ENCODE results near the gene SLC22A25. TPM values are rescaled to one million over a fixed set of nuclear protein-coding genes. Genes with fewer than 3 reads are reported as not detected.

SLC22A25 gene
- total and polyA plus RNA-seq, 2 of the 13 experiments (the other 11 are each of a cell fraction or from before 2014, with no cell fraction given) = 0.18 to 0.42 TPM

DNA sequence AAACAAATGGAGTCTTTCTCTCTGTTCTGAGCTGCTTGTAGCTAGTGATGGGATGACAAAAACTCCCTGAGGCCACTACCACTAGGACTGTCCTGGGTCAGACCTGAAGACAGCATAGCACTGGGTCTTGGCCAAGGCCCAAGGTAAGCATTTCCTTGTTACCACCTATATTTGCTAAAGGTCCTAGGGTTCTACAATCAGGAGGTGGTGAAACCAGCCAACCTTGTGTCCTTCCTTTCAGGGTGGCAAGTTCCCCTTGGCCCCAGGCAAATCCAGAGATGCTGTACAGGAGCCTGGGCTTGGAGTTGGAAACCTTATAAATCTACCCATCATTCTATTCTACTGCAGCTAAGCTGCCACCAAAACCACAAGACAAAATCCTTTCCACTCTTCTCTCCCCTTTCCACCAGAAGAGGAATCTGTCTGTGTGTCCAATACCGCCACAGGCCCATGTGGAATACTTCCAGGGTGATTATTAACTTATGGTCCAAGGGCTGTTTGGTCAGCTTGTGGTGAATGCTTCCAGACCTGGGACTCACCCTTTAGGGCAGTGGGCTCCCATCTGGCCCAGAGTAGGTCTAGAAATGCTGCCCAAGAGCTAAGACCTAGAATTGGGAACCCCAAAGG is 16.8 kb downstream of the SLC22A25 start (continued):
- TF ChIP-seq, protein P1, sequence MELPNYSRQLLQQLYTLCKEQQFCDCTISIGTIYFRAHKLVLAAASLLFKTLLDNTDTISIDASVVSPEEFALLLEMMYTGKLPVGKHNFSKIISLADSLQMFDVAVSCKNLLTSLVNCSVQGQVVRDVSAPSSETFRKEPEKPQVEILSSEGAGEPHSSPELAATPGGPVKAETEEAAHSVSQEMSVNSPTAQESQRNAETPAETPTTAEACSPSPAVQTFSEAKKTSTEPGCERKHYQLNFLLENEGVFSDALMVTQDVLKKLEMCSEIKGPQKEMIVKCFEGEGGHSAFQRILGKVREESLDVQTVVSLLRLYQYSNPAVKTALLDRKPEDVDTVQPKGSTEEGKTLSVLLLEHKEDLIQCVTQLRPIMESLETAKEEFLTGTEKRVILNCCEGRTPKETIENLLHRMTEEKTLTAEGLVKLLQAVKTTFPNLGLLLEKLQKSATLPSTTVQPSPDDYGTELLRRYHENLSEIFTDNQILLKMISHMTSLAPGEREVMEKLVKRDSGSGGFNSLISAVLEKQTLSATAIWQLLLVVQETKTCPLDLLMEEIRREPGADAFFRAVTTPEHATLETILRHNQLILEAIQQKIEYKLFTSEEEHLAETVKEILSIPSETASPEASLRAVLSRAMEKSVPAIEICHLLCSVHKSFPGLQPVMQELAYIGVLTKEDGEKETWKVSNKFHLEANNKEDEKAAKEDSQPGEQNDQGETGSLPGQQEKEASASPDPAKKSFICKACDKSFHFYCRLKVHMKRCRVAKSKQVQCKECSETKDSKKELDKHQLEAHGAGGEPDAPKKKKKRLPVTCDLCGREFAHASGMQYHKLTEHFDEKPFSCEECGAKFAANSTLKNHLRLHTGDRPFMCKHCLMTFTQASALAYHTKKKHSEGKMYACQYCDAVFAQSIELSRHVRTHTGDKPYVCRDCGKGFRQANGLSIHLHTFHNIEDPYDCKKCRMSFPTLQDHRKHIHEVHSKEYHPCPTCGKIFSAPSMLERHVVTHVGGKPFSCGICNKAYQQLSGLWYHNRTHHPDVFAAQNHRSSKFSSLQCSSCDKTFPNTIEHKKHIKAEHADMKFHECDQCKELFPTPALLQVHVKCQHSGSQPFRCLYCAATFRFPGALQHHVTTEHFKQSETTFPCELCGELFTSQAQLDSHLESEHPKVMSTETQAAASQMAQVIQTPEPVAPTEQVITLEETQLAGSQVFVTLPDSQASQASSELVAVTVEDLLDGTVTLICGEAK (IDR thresholded peaks at IDR 0.05) = no peak
- TF ChIP-seq, protein P1 (CRISPR knock-in tag; IDR thresholded peaks at IDR 0.05) = 0 out of 2 replicates have a peak, but pooled peaks have one; percentile 25
- peak; percentile 44; the same call in 1 of the 2 replicates for TF ChIP-seq ZNF317 (CRISPR knock-in tag; IDR thresholded peaks at IDR 0.05)
- no peak for TF ChIP-seq THAP11 (CRISPR knock-in tag; IDR thresholded peaks at IDR 0.05)
- TF ChIP-seq ZBTB7A (CRISPR knock-in tag; IDR thresholded peaks at IDR 0.05) = 0 out of 2 replicates have a peak, but pooled peaks have one; percentile 15
- TF ChIP-seq SETDB1 (CRISPR knock-in tag; IDR thresholded peaks at IDR 0.05; ENCODE audit: borderline replicate concordance) = no peak
- no peak for TF ChIP-seq NR2F1 (CRISPR knock-in tag; IDR thresholded peaks at IDR 0.05)
- TF ChIP-seq, protein P2, sequence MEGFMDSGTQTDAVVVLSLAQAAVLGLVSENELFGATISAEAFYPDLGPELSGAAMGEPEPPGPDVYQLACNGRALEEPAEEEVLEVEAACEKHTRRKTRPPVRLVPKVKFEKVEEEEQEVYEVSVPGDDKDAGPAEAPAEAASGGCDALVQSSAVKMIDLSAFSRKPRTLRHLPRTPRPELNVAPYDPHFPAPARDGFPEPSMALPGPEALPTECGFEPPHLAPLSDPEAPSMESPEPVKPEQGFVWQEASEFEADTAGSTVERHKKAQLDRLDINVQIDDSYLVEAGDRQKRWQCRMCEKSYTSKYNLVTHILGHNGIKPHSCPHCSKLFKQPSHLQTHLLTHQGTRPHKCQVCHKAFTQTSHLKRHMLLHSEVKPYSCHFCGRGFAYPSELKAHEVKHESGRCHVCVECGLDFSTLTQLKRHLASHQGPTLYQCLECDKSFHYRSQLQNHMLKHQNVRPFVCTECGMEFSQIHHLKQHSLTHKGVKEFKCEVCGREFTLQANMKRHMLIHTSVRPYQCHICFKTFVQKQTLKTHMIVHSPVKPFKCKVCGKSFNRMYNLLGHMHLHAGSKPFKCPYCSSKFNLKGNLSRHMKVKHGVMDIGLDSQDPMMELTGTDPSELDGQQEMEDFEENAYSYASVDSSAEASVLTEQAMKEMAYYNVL (CRISPR knock-in tag; IDR thresholded peaks at IDR 0.05; ENCODE audit: borderline replicate concordance) = peak; percentile 46; the same call in 1 of the 2 replicates
- TF ChIP-seq HMG20A (CRISPR knock-in tag; IDR thresholded peaks at IDR 0.05; ENCODE audit: borderline replicate concordance) = peak; percentile 6; the same call in 1 of the 2 replicates
- TF ChIP-seq ZNF572 (CRISPR knock-in tag; IDR thresholded peaks at IDR 0.05) = no peak
- no peak for TF ChIP-seq ZNF460 (CRISPR knock-in tag; IDR thresholded peaks at IDR 0.05; ENCODE audit: borderline replicate concordance)
- no peak for TF ChIP-seq SOX13 (IDR thresholded peaks at IDR 0.05)
- peak in 1 of 2 experiments; percentile 38; a peak in 1 of 4 replicates for TF ChIP-seq SOX13 (CRISPR knock-in tag; conservative IDR thresholded peaks at IDR 0.05 in 1 of 2, IDR thresholded peaks at IDR 0.05 in 1 of 2)
- 0 out of 2 replicates have a peak, but pooled peaks have one; percentile 16 for TF ChIP-seq PPARG (CRISPR knock-in tag; conservative IDR thresholded peaks at IDR 0.05)
- TF ChIP-seq ZNF234 (CRISPR knock-in tag; conservative IDR thresholded peaks at IDR 0.05) = no peak
- no peak for TF ChIP-seq ZNF550 (CRISPR knock-in tag; IDR thresholded peaks at IDR 0.05; ENCODE audit: borderline replicate concordance)
- TF ChIP-seq JUNB (CRISPR knock-in tag; IDR thresholded peaks at IDR 0.05; ENCODE audit: borderline replicate concordance) = no peak
- no peak for TF ChIP-seq HOXA9 (CRISPR knock-in tag; IDR thresholded peaks at IDR 0.05; ENCODE audit: borderline replicate concordance)
- no peak for TF ChIP-seq FOXA1 (IDR thresholded peaks at IDR 0.05)
- 0 out of 2 replicates have a peak, but pooled peaks have one; percentile 43 for TF ChIP-seq FOXA1 (CRISPR knock-in tag; IDR thresholded peaks at IDR 0.05)

Data from HepG2 (cell line).